GM21360 (cell line): ENCODE data around the gene TBC1D22A.

Source experiments
- ATAC-seq: cut with Tn5 transposase; IDR thresholded peaks from one replicate; pipeline ENCODE4 v1.9.1; 2021; ENCODE audit warnings: mild to moderate bottlenecking, moderate library complexity; ENCODE audit not compliant: unreplicated experiment

TBC1D22A gene

DNA sequence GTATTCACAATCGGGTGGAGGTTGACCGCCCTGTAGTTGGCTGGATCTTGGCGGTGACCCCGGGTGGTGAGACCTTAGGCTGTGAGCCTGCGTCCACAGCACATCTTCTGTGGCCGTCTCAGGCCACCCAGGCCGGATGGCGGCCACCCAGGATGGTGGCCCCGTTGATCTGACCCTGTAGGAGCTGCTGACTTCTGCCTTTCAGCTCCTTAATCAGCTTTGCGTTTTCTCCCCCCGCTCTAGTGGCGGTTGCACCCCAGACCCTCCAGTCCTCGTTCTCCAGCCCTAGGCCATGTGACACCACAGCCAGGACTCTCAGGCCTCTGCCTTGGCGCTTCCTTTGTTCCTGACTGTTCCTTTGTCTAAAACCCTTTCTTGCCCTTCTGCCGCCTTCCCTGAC, 244.0 kb downstream of the TBC1D22A start:
- no peak for ATAC-seq

- ATAC-seq, result no peak
Measured at GRCh38 chr22:47006869-47007268, 244.4 kb downstream of the TBC1D22A start.

GRCh38 chr22:47007496-47007895, 245.0 kb downstream of the TBC1D22A start:
- no peak for ATAC-seq

DNA sequence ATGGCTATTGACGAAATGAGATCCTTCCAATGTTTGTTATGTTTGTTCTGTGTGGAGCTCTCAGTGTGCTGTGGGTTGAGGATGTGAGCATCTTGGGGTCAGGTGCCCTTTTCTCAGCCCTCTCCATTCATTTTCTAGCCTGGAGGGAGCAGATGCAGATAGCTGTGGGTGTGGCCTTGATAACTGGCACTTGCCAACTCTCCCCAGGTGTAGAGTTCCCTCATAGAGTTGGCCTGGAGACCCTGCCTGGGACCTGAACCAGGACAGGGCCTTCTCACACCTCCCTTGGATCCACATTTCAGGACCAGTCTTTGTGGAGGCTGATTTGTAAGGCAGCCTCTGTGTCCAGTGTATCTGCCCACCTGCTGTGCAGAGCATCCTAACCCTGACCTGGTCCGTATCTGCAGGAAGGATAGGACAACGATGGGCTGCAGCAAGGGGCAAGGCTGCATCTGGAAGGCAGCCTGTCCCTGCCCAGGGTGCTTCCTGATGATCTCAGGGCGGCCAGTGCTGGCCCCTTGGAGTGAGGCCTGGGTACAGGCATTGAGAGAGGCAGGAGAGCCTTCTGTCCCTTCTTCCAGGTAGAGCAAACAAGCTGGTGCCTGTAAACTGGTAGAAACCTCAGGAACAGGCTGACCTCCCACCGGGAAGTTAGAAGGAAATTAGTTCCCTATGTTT, 245.9 kb downstream of the TBC1D22A start:
- no peak for ATAC-seq

GRCh38 chr22:47009304-47010101, 247.1 kb downstream of the TBC1D22A start:
- no peak for ATAC-seq

- ATAC-seq, result no peak
Measured at GRCh38 chr22:47010211-47010610, 247.8 kb downstream of the TBC1D22A start.

DNA sequence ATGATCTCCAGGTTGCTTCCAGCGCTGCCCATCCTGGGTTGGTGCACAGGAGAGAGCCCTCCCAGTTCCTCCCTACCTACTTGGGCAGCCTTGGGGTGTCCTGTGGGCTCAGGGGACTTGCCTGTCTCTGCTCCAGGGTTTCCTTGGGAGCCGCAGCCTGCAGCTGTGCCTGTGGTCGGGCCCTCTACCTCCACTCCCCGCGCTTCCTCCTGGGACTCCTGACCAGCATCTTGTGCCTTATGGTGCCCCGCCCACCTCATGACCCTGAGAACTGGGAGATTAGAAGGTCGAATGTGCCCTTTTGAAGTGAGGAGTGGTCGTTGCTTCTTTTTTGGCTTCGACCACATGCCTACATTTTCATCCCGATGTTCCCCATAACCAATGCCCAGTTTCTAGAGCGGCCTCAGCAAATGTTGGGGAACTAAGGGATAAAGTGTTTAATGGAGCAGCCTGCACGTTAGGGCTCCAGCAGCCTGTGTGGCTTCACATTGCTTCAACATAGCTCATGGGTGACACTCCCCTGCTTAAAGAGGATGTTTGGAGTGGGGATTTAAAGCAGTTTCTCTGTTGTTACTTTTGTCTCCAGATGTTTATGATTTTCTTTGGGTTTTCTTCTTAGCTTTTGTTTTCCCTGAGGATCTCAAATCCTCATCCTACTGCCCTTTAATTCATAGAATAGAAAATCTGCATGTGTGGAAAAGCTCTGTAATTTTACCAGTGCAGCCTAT, 248.8 kb downstream of the TBC1D22A start:
- no peak for ATAC-seq

DNA sequence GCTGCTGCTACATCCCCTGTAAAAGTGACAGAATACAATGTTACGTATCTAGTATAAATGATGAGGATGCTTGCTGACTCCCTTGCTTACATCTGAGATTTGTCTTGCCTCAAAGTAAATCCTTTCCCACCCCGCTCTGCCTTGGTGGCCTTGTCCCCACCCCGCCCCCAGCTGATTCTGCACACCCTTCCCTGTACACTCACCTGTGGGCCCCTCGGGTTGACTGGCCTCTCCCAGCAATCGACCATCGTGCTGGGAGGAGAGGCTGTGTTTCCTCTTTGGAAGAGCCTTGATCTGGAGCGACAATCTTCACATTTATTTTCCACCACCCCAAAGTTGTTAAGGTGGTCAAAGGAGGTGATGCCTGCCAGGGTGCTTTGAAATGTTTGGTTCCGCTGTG, 249.4 kb downstream of the TBC1D22A start:
- ATAC-seq, result no peak

DNA sequence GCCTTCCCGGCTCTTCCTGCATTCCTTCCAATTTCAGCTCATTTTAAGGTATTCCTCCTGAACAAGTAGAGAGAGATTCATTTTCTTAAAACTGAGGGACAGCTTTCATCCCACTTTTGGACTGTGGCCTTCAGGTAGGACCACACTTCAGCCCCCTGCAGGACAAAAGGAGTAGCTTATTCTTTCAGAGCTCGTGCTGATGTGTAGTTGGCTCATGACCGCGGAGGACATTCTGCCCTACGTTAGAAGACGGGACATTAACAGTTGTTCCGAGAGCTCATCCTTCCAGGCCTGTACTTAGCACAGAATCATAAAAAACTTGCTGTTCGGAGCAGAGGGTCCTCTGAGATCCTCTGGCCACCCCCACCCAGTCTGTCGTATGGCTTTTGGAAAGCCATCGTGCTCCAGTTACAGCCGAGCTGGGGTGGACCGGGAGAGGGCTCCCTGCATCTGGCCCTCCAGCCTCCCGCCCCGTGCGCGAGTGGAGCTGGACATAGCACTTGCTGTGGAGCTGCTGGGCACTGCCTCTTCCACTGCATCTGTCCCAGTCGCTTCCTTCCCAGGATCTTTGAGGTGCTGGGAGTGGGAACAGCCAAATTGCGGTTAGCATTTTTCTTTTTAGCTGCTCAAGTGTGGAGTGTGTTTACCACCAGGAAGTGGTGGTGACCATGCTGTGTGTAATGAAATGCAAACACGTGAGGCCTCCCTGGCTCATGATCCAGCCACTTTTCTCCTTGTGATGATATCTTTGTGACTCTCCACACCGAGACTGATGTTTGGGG, 250.3 kb downstream of the TBC1D22A start:
- ATAC-seq, result no peak

DNA sequence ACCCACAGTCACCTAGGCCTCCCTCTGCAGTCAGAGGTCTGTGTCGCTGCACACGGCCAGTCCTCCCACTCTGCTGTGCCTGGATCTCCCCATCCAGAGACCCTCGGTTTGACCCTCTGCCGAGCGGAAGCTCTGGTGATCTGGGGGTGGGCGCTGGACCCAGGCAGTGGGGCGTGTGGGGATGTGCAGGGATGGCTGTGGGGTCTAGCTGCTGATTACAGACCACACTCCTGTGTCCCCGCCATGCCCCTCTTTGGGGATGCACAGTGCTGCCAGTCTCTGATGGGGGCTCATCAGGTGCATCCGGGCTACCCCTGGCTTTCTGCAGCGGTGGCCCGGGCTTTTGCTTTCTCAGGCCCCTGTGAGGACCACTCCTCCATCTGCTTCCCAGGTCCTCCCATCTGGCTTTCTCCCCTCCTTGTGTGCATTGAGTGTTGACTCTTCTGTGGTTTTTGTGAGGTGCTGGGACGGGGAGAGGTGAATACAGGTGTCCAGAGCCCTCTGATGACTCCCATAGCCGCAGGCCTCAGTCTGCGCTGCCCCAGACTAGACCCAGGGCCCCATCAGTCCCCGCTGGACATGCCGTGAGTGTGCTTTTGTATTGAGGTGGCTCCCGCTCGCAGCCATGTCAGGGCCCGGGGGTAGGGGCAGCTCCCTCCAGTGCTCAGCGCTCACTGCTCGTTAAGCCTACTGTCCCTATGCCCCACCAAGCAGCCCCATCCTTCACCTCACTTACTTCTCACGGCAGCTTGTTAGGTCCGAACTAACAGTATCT, 251.6 kb downstream of the TBC1D22A start:
- ATAC-seq, result no peak

DNA sequence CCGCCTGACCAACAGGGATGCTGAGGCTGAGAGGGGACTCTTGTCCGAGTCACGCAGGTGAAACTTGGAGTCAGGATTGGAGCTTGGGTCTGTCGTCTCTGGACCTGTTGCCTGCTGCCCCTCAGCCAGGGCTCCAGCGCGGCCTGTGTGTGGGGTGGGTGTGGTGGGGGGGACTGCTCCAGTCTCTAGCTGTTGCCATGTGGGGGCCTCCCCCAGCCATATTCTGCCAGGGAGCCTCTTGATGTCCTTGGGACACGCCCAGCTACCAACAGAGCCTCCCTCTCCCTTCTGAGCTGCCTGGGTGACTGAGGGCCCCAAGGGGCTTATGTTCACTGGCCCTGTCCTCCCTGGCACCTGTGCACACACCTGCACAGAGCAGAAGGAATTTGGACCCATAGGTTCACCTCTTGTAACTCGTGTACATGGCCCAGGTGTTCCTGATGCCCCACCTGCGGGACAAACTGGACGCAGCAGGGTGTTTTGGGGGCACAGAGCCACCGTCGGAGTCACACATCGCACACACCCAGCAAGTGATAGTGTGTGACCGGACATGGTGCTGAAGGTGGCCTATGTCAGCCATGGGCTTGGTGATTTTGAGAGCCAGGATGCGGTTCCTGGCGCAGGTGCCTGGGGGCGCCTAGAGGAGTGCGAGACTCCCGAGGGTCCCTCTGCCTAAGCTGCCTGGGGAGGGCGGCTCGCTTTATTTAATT, 252.3 kb downstream of the TBC1D22A start:
- no peak for ATAC-seq

DNA sequence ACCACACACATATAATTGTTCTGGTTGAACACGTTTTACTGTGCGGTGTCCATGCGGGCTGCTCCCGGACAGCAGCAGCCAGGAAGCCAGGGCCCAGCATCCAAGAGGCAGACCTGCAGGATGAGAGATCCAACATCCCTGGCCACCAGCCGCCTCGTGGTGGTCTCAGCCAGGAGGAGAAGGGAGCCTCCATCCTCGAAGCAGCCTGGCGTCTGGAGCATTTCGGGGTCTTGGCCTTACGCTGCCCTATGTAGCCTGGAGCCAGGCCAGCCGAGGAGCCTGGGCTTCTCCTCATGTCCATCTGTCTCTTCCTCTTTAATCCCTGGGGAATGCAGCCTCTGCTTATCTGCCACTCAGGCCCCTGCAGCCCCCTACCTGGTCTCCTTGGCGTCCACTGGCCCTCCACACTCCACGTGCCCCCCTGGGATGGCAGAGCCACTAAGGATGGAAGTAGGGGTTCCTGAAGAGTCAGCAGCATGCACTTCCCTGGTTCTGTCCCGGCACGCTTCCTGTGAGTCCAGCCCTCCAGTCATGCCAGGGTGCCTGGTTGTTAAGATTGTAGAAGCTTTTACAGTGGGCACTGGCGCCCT, 253.2 kb downstream of the TBC1D22A start:
- no peak for ATAC-seq

DNA sequence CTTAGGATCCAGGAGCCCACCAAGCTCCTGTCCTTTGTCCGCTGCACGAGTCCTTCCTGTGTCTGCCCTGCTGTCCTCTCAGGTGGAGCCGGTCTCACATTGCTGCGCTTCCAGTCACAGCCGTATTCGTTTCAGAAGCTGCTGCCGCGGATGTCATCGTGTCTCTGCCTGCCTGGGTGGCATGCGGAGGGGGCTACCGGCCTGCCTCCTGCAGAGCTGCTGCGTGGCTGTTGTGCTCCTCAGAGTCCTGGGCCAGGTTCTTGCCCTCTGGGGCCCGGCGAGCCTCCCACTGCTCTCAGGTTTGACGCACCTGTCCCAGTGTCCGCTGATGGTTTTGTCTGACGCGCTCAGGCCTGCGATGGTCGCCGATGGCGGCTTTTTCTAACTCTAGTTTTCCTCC, 254.2 kb downstream of the TBC1D22A start:
- ATAC-seq, result no peak

DNA sequence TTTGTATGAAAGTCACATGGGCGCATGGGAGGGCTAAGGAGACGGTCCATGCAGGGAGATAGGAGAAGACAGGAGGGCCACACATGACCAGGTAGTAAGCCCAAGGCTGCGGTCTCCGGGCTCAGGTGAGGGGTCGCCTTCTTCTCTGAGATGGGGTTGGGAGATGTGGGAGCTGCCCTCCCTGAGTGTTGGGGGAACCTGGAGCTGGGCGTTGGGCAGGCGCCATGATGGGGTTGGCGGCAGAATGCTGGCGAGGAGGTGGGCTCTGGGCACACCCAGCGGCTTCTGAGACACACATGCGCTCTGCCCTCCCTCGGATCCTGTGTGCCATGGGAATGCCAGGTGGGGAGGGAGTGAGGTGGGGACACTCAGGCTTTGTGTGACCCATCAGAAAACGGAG, 254.8 kb downstream of the TBC1D22A start:
- ATAC-seq, result no peak

GRCh38 chr22:47018010-47018910, 255.8 kb downstream of the TBC1D22A start:
- no peak for ATAC-seq

- ATAC-seq, result no peak
Measured at GRCh38 chr22:47019012-47019790, 256.8 kb downstream of the TBC1D22A start.

- ATAC-seq, result no peak
Measured at GRCh38 chr22:47020166-47020565, 257.7 kb downstream of the TBC1D22A start.
